ENCODE results near the gene JAKMIP2.
"Not testable (repeated sequence)": the region's sequence is repeated elsewhere in the genome, so short reads cannot be mapped to it uniquely, and the experiment has no call there.

JAKMIP2 gene

DNA sequence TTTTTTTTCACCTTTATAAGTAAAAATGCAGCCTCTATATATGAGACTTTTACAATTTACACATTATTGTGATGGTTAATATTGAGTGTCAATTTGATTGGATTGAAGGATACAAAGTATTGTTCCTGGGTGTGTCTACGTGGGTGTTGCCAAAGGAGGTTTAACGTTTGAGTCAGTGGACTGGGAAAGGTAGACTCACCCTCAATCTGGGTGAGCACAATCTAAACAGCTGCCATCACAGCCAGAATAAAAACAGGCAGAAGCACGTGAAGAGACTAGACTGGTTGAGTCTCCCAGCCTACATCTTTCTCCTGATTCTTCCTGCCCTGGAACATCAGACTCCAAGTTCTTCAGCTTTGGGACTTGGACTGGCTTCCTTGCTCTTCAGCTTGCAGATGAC, 139.9 kb downstream of the JAKMIP2 start:
- no peak for DNase-seq

GRCh38 chr5:147639321-147639720, 143.2 kb downstream of the JAKMIP2 start:
- DNase-seq = no peak

DNA sequence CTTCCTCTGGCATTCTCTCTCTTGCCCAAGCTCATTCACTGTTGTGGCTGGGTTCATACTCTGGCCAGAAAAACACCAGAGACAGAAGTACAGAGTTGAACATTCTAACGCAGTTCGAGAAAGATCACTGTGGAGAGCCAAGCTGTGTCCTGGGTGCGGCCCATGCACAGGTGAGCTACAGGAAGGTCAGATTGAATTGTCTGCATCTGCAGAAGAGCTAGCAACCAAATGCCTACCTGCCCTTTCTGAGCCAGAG, 145.9 kb downstream of the JAKMIP2 start:
- DNase-seq = no peak

DNA sequence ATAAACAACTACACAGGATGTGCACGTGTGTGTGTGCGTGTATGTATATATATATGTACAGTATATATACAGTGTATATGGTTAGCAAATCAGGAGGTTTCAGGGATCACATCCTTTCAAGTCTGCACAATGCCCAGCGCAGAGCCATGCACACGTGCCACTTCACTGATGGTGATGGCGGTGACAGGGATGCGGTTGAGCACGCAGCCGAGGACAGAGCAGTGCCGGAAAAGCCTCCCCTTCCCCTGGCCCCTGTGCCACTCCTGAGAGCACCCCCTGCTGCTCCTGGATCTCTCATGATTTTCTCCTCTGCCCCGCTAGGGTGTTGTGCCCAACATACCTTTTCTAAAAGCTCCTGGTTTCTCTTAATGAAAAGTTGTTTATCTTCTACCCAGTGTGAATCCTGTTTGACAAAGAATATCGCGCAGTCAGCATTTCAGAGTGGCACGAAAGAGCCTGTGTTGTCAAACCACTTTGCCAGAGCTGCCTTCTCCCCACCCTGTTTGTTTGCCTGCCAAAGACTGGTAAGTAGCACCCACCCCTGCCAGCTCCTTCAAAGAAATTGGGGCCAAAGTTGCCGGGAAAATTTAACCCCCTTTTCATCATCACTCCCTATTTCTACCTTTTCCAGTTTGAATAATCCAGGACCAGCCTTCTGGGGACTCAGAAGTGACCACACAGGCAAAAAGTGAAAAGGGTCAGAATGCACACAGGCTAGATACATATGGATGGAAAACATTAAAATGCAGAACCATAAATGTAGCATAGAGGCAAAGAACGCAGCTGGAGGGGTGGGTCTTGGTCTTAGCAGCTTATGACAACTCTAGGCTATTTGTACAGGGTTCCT, 146.4 kb downstream of the JAKMIP2 start:
- DNase-seq = no peak

GRCh38 chr5:147635439-147635838, 147.1 kb downstream of the JAKMIP2 start:
- not testable (repeated sequence) for DNase-seq

GRCh38 chr5:147633173-147633572, 149.4 kb downstream of the JAKMIP2 start:
- no peak for DNase-seq

GRCh38 chr5:147631428-147632003, 151.0 kb downstream of the JAKMIP2 start:
- DNase-seq = no peak

DNA sequence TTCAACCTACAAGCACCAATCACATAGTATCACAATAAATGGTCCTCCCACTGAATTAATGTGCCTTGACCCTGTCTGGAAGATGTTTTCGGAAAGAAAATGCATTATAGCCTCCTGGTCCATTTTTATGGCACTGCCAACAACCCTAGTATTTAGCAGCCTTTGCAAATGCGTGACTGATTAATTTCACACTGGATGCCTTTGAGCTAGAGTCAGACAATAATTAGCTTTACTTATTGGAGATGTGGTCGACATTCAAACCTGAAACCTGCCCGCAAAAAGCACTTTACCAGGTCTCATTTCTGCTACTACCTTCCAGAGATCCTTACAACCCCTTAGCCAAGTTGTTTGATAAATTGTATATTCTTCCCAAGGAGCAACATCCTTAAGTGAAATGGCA, 153.3 kb downstream of the JAKMIP2 start:
- no peak for DNase-seq

DNA sequence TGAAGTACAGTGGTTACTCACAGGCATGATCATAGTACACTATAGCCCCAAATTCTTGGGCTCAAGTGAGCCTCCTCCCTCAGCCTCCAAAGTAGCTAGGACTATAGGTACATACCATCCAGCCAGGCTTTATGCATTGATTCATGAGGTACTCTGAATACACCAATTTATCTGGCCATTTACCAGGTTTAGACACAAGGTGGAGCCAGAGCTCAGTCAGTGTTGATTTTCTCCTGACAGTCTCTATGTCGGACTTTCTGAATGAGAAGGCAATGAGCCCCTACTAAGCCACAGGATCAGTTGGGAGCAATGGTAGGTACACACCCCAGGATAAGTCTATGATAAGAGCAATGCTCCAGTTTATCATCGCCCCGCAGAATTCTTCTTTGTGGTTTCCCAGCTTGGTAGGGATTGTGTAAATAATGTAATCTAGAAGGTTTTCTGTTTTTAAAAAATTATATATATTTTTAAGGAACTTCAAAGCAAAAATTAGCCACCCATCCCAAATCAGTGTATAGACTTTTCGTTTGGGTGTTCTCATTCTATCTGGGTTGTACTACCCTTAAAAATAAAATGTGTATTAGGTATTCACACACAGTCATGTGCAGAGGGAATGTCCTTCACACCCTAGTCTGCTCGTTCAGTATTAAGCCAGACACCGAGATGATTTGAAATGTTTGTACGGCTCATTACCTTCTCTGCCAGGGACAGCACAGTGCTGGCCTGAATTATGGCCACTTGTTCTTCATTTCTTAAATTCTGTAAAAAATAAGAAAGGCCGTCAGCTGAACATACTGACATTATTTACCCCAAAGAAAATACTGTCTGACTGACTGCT, 154.3 kb downstream of the JAKMIP2 start:
- peak; percentile 71 for DNase-seq

DNA sequence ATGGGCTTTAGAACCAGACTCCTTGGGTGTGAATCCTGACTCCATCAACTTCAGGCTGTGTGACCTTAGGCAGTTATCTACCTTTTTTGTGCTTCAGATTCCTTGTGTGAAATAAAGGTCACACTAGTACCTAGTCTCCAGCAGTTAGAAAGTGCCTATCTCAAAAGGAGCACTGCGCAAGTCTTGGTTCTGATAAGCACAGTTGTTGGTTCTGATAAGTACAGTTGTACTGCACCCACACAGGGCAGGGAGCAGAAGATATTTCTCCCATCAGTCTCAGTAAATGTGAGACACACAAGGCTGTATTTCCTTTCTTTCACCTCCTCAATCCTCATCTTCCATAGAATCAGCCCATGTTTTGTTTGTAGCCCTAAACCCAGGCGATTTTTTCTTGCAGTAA, 156.1 kb downstream of the JAKMIP2 start:
- no peak for DNase-seq

DNA sequence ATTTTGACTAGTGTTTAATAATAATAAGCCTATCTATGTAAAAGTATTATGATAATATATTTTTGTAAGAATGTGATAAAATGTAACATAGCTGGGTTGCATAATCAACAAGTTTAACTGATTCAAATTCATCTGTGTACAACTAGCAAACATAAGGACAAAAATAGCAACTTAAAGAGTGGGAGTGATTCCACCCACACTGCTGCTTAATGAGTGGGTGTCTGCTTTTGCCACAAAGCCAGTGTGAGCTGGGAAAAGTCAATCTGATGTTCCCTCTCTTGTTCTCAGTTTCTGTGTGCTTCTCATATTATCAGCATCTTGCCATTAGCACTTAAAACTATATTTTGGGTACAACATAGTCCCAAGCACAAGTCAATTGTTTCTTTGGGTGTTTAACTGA, 161.5 kb downstream of the JAKMIP2 start:
- DNase-seq = no peak

GRCh38 chr5:147619281-147619878, 163.1 kb downstream of the JAKMIP2 start:
- no peak for DNase-seq

DNA sequence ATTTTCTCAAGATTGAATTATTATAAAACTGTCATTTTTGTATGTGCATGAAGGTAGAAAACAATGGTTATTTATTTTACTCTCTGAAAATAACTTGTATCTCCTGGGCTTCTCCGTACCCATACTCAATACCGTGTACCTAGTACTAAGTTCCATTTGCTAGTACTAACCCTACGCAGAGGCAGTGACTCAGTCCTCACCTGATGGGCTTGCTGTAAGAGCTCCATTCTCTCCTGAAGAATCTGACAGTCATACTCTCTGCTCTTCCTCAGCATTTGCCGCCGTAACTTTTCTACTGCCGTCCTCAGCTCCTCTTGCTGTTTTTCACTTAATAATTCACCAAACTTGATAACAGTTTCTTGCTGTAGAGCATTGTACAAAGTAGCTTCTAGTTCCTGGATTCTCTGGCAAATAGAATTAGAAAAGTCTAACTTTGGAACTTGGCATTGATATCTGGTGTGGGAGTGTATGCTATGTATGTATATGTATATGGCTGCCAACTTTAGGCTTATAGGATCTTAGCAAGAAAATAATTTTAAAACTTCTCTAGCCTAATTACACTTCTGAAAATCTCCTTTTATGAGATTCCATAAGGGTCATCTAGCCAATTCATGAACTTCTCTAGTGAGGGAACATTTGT, 164.7 kb downstream of the JAKMIP2 start:
- no peak for DNase-seq

GRCh38 chr5:147617191-147617606, 165.3 kb downstream of the JAKMIP2 start:
- DNase-seq = no peak

GRCh38 chr5:147616421-147616820, 166.1 kb downstream of the JAKMIP2 start:
- DNase-seq = no peak

DNA sequence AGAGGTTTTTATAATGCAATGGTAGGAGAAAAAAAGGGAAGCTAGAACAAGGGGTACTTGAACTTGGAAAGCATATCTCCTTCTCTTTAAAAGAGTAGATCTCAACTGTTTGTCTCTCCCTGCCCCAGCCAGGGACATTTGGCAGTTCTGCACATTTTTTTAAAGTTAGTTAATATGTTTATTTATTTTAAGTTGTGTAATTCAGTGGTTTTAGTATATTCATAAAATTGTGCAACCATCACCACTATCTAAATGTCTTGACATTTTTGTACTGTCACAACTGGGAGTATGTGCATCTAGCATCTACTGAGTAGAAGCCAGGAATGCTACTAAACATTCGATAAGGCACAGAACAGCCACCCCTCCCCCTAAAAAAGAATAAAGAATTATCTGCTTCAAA, 169.2 kb downstream of the JAKMIP2 start:
- no peak for DNase-seq

GRCh38 chr5:147611483-147611882, 171.0 kb downstream of the JAKMIP2 start:
- DNase-seq = no peak

DNA sequence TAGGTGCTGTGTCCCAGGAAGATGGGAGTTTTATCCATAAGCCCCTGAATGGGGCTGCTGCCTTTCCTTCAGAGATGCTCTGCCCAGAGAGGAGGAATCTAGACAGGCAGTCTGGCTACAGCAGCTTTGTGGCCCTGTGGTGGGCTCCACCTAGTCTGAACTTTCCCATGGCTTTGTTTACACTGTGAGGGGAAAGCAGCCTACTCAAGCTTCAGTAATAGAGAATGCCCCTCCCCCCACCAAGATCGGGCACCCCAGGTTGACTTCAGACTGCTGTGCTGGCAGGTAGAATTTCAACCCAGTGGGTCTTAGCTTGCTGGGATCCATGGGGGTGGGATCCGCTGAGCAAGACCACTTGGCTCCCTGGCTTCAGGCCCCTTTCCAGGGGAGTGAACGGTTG, 171.7 kb downstream of the JAKMIP2 start:
- no peak for DNase-seq

DNA sequence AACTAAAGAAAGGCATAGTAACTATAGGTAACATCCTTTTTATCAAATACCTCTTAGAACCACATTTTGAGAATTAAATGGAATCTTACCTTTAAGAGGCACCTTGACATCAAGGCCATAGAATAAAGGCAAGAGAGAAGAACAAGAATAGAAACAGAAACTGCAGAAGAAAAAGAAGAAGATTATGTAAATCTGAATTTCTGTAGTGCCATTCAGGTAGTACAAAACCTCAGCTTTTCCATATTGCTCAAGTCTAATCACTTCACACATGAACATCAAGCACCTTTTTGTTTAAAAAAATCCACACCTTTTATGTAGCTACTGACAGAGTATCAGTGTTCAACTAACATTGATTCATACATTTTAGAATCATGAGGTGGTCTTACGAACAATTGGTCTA, 180.9 kb downstream of the JAKMIP2 start:
- DNase-seq = no peak

DNA sequence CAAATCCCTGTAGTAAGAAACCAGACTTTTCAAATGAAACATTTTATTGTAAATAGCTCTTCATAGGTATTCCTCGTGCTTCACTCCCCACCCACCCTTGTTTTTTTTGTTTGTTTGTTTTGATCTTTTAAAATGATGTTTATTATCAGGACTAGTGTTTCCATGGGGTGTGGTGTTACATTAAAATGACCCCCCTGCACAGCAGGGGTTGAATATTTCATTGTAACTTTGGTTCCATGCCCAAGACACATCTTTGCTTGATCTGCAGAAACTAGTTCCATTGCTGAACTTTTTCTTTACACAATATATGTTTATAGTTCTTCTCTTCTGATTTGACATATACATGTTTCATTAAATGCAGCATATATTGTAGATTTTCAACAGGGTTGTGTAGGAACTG, 191.4 kb downstream of the JAKMIP2 start:
- DNase-seq = no peak

DNA sequence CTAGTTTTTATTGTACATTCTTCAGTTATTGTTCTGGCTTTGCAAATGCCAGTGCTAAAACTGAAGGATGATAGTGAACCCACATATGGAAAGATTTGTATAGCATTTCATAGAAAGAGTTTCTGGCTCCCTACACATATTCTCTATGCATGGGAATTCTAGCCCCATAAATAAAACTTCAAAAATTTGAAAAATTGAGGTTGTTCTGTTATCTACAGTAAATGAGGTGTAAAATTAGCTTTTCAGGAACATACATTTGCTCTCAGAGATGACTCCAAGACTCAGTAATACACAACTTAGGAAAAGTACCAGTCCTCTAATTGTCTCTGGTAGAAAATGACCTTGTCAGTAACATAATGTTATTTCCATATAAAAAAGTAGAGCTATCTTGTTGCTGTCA, 192.4 kb downstream of the JAKMIP2 start:
- DNase-seq = no peak

- no peak for DNase-seq
These were observed 195.7 kb downstream of the JAKMIP2 start for GRCh38 chr5:147586832-147587231.

DNA sequence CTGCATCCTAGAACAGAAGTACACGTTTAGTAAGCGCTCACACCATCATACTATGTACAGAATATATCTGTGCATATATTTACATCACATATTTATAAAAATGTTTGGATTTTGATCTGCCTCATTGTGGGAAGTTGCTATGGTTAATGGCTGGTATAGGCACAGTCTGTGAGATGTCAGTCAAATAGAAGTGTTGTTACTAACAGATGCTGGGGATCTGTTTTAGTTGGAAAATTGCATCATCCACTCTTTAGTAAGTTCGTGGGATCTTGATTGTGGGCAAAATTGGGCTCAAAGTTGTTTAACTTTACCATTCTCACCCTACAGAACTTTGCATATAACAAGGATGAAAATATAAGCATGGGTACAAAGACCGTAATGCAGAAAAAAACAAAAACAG, 196.3 kb downstream of the JAKMIP2 start:
- no peak for DNase-seq
